Measurements from ENCODE around the gene NEK4. TPM values are rescaled to one million over a fixed set of nuclear protein-coding genes. Genes with fewer than 3 reads are reported as not detected.

Gene NEK4
- polyA plus RNA-seq, 1 experiment, result 14.4 TPM

- peaks cover 23% of the 10 kb centered on the region for H3K27me3 ChIP-seq (ENCODE audit: control insufficient read depth, insufficient read depth, low read length)
- H3K9me3 ChIP-seq (ENCODE audit: control insufficient read depth, insufficient read depth, low read length), result no peaks in the 10 kb centered on the region; the same call in 1 of the 2 replicates
- H3K27ac ChIP-seq (ENCODE audit: low read depth, low read length), result no peak overlapping the region
- TF ChIP-seq CTCF (IDR thresholded peaks at IDR 0.05; ENCODE audit: low read depth, low read length), result no peak
- H3K4me3 ChIP-seq (ENCODE audit: low read depth, low read length), result no peak overlapping the region
- DNase-seq (ENCODE audit: low read depth, low spot score), result no peak
- ChIA-PET POLR2A (no interaction called here), CTCF (no interaction called here)
Observed at GRCh38 chr3:52787672-52788625, 17.2 kb upstream of the NEK4 start.

GRCh38 chr3:52787246-52787645, 16.5 kb upstream of the NEK4 start:
- ChIA-PET CTCF (no interaction called here), POLR2A (no interaction called here)
- Histone ChIP-seq H3K27me3 (ENCODE audit: control insufficient read depth, insufficient read depth, low read length) (peaks cover 25% of the 10 kb centered on the region), H3K4me3 (ENCODE audit: low read depth, low read length) (no peak overlapping the region), H3K9me3 (ENCODE audit: control insufficient read depth, insufficient read depth, low read length) (no peaks in the 10 kb centered on the region; the same call in 1 of the 2 replicates), H3K27ac (ENCODE audit: low read depth, low read length) (no peak overlapping the region)
- no peak for TF ChIP-seq CTCF (IDR thresholded peaks at IDR 0.05; ENCODE audit: low read depth, low read length)
- no peak for DNase-seq (ENCODE audit: low read depth, low spot score)

GRCh38 chr3:52786330-52787215, 15.8 kb upstream of the NEK4 start:
- no peak for DNase-seq (ENCODE audit: low read depth, low spot score)
- no peak overlapping the region for H3K27ac ChIP-seq (ENCODE audit: low read depth, low read length)
- POLR2A ChIA-PET, result no interaction called here
- no peaks in the 10 kb centered on the region; the same call in 1 of the 2 replicates for H3K9me3 ChIP-seq (ENCODE audit: control insufficient read depth, insufficient read depth, low read length)
- H3K4me3 ChIP-seq (ENCODE audit: low read depth, low read length), result no peak overlapping the region
- no peak for TF ChIP-seq CTCF (IDR thresholded peaks at IDR 0.05; ENCODE audit: low read depth, low read length)
- H3K27me3 ChIP-seq (ENCODE audit: control insufficient read depth, insufficient read depth, low read length), result peaks cover 26% of the 10 kb centered on the region
- CTCF ChIA-PET, result no interaction called here

- POLR2A ChIA-PET, result no interaction called here
- Histone ChIP-seq H3K27ac (ENCODE audit: low read depth, low read length) (no peak overlapping the region), H3K9me3 (ENCODE audit: control insufficient read depth, insufficient read depth, low read length) (no peaks in the 10 kb centered on the region; the same call in 1 of the 2 replicates), H3K4me3 (ENCODE audit: low read depth, low read length) (no peak overlapping the region), H3K27me3 (ENCODE audit: control insufficient read depth, insufficient read depth, low read length) (peaks cover 26% of the 10 kb centered on the region)
- DNase-seq (ENCODE audit: low read depth, low spot score), result no peak
- TF ChIP-seq CTCF (IDR thresholded peaks at IDR 0.05; ENCODE audit: low read depth, low read length), result no peak
- CTCF ChIA-PET, result no interaction called here
Observed at GRCh38 chr3:52784931-52785590, 14.3 kb upstream of the NEK4 start.
